IMR-90 (cell line): Measurements from ENCODE around the gene CD248. TPM values are rescaled to one million over a fixed set of nuclear protein-coding genes. Genes with fewer than 3 reads are reported as not detected.

Source experiments
- ATAC-seq: fragments of 200-7000 bp; cut with Tn5 transposase; 2 replicates; pipeline ENCODE4 v1.9.1; 2020; ENCODE audit warnings: low read depth, mild to moderate bottlenecking, moderate library complexity
- BruUV-seq: library from RNA; stranded (reverse); fragments of 400-500 nt; replicated peaks from 2 replicates; lab custom pipeline; 2021; lab: Mats Ljungman, UMichigan
- CTCF ChIA-PET: fragments of 300-600 bp; formaldehyde crosslinking; extraction: SDS; loops from one replicate; lab custom pipeline; 2021; ENCODE audit warnings: antibody characterized with exemption; lab: Yijun Ruan, JAX
- POLR2A ChIA-PET: fragments of 300-600 bp; sonication (Branson Sonifier 250); formaldehyde crosslinking; loops from one replicate; lab custom pipeline; 2022; ENCODE audit warnings: antibody characterized with exemption; ENCODE audit not compliant: unreplicated experiment; lab: Charles Lee
- DNase-seq: peaks from one replicate; pipeline ENCODE4 v3.0.0; 2013
- H2AFZ ChIP-seq: replicated peaks from 2 replicates; pipeline ENCODE3; 2013; ENCODE audit warnings: low read length, mild to moderate bottlenecking; ENCODE audit not compliant: poor library complexity
- H2AK5ac ChIP-seq: 2 replicates; pipeline ENCODE4 v1.6.1; 2013; ENCODE audit warnings: low read depth, low read length, inconsistent platforms
- H2AK9ac ChIP-seq: replicated peaks from 2 replicates; pipeline ENCODE3; 2013; ENCODE audit warnings: mild to moderate bottlenecking, low read depth, low read length, moderate library complexity; ENCODE audit not compliant: poor library complexity
- H2BK120ac ChIP-seq: 2 replicates; pipeline ENCODE4 v1.6.1; 2013; ENCODE audit warnings: low read depth, low read length, inconsistent platforms
- H2BK15ac ChIP-seq: 3 replicates; pipeline ENCODE4 v1.6.1; 2013; ENCODE audit warnings: low read depth, low read length, inconsistent platforms
- H2BK20ac ChIP-seq: 2 replicates; pipeline ENCODE4 v1.6.1; 2013; ENCODE audit warnings: low read depth, mild to moderate bottlenecking, inconsistent platforms, low read length, moderate library complexity
- H2BK5ac ChIP-seq: 2 replicates; pipeline ENCODE4 v1.6.1; 2013; ENCODE audit warnings: mild to moderate bottlenecking, low read depth, low read length, inconsistent platforms; ENCODE audit not compliant: poor library complexity, severe bottlenecking
- H3K14ac ChIP-seq: replicated peaks from 2 replicates; pipeline ENCODE4 v1.6.1; 2013; ENCODE audit warnings: low read depth, low read length, inconsistent platforms
- H3K18ac ChIP-seq: 2 replicates; pipeline ENCODE4 v1.6.1; 2013; ENCODE audit warnings: low read depth, low read length, control low read depth
- H3K23ac ChIP-seq: 2 replicates; pipeline ENCODE4 v1.6.1; 2013; ENCODE audit warnings: low read depth, low read length, inconsistent platforms
- H3K27ac ChIP-seq: 2 replicates; pipeline ENCODE4 v1.5.1; 2013; ENCODE audit warnings: mild to moderate bottlenecking, control low read depth, low read length; ENCODE audit not compliant: insufficient read depth
- H3K27me3 ChIP-seq: 2 replicates; pipeline ENCODE4 v1.6.1; 2013; ENCODE audit warnings: low read length; ENCODE audit not compliant: control insufficient read depth, insufficient read depth
- H3K36me3 ChIP-seq: 2 replicates; pipeline ENCODE4 v1.6.1; 2013; ENCODE audit warnings: low read length, mixed read lengths; ENCODE audit not compliant: control insufficient read depth, insufficient read depth
- H3K4ac ChIP-seq: 2 replicates; pipeline ENCODE4 v1.6.1; 2013; ENCODE audit warnings: low read depth, low read length, inconsistent platforms
- H3K4me1 ChIP-seq: 2 replicates; pipeline ENCODE4 v1.6.1; 2013; ENCODE audit warnings: low read length, mixed read lengths; ENCODE audit not compliant: control insufficient read depth, insufficient read depth
- H3K4me2 ChIP-seq: 2 replicates; pipeline ENCODE4 v1.6.1; 2013; ENCODE audit warnings: low read depth, mild to moderate bottlenecking, control low read depth, low read length, moderate library complexity
- H3K4me3 ChIP-seq: 2 replicates; pipeline ENCODE4 v1.5.1; 2013; ENCODE audit warnings: low read depth, mild to moderate bottlenecking, control low read depth, low read length, moderate library complexity; ENCODE audit not compliant: insufficient read depth
- H3K56ac ChIP-seq: 2 replicates; pipeline ENCODE4 v1.6.1; 2013; ENCODE audit warnings: low read length, inconsistent platforms; ENCODE audit not compliant: insufficient read depth; ENCODE audit errors: extremely low read depth
- H3K79me1 ChIP-seq, 2 experiments: 2 replicates each; pipeline ENCODE4 v1.6.1; 2013; ENCODE audit warnings: low read length in 2 of 2, inconsistent platforms in 1 of 2, low read depth in 1 of 2
- H3K9ac ChIP-seq: 2 replicates; pipeline ENCODE4 v1.6.1; 2013; ENCODE audit warnings: low read depth, low read length, control low read depth
- H3K9me1 ChIP-seq: 2 replicates; pipeline ENCODE4 v1.6.1; 2013; ENCODE audit warnings: low read length, inconsistent platforms; ENCODE audit not compliant: insufficient read depth
- H3K9me3 ChIP-seq: 2 replicates; pipeline ENCODE4 v1.6.1; 2013; ENCODE audit warnings: low read length; ENCODE audit not compliant: control insufficient read depth, insufficient read depth
- H4K20me1 ChIP-seq: 2 replicates; pipeline ENCODE4 v1.6.1; 2013; ENCODE audit warnings: low read length, inconsistent platforms; ENCODE audit not compliant: insufficient read depth
- H4K5ac ChIP-seq: 2 replicates; pipeline ENCODE4 v1.6.1; 2013; ENCODE audit warnings: mild to moderate bottlenecking, low read depth, low read length, control low read depth
- H4K8ac ChIP-seq, 2 experiments: 2 replicates each; pipeline ENCODE4 v1.6.1; 2013; ENCODE audit warnings: low read depth in 2 of 2, low read length in 2 of 2, control low read depth in 1 of 2, inconsistent platforms in 1 of 2
- H4K91ac ChIP-seq: 2 replicates; pipeline ENCODE4 v1.6.1; 2013; ENCODE audit warnings: low read depth, low read length, inconsistent platforms; ENCODE audit not compliant: insufficient read depth
- BHLHE40 ChIP-seq: fragments of 150-350 bp; IDR thresholded peaks from 2 replicates; pipeline ENCODE4 v1.6.1; 2016; ENCODE audit warnings: mild to moderate bottlenecking, low read depth, low read length
- CEBPB ChIP-seq: IDR thresholded peaks from 2 replicates; pipeline ENCODE4 v1.6.1; 2012; ENCODE audit warnings: low read depth, low read length, improper control_type of control experiment
- CHD1 ChIP-seq: IDR thresholded peaks from 2 replicates; pipeline ENCODE4 v1.6.1; 2012; ENCODE audit warnings: low read depth, low read length, improper control_type of control experiment
- CTCF ChIP-seq: conservative IDR thresholded peaks from 2 replicates; pipeline ENCODE4 v1.5.1; 2012; ENCODE audit warnings: mild to moderate bottlenecking, low read depth, low read length, improper control_type of control experiment
- ELK1 ChIP-seq: fragments of 150-350 bp; IDR thresholded peaks from 2 replicates; pipeline ENCODE4 v1.6.1; 2016; ENCODE audit warnings: low read depth, mild to moderate bottlenecking, low read length, moderate library complexity, borderline replicate concordance
- FOS ChIP-seq: fragments of 150-350 bp; IDR thresholded peaks from 2 replicates; pipeline ENCODE4 v1.6.1; 2016; ENCODE audit warnings: low read depth, low read length
- MAFK ChIP-seq: IDR thresholded peaks from 2 replicates; pipeline ENCODE4 v1.6.1; 2012; ENCODE audit warnings: low read depth, low read length, improper control_type of control experiment
- MAZ ChIP-seq: IDR thresholded peaks from 2 replicates; pipeline ENCODE4 v1.6.1; 2012; ENCODE audit warnings: low read depth, mild to moderate bottlenecking, low read length, improper control_type of control experiment, moderate library complexity, borderline replicate concordance
- MXI1 ChIP-seq: IDR thresholded peaks from 2 replicates; pipeline ENCODE4 v1.6.1; 2012; ENCODE audit warnings: low read depth, mild to moderate bottlenecking, low read length, moderate library complexity, borderline replicate concordance
- NFE2L2 ChIP-seq: fragments of 150-350 bp; IDR thresholded peaks from 2 replicates; pipeline ENCODE4 v1.6.1; 2016; ENCODE audit warnings: low read depth, mild to moderate bottlenecking, low read length
- POLR2A ChIP-seq: IDR thresholded peaks from 2 replicates; pipeline ENCODE4 v1.6.1; 2012; ENCODE audit warnings: mild to moderate bottlenecking, low read depth, low read length
- RAD21 ChIP-seq: IDR thresholded peaks from 2 replicates; pipeline ENCODE4 v1.6.1; 2012; ENCODE audit warnings: low read length, improper control_type of control experiment
- RCOR1 ChIP-seq: IDR thresholded peaks from 2 replicates; pipeline ENCODE4 v1.6.1; 2012; ENCODE audit warnings: mild to moderate bottlenecking, low read length, improper control_type of control experiment; ENCODE audit not compliant: insufficient replicate concordance
- RFX5 ChIP-seq: IDR thresholded peaks from 2 replicates; pipeline ENCODE4 v1.8.0; 2012; ENCODE audit warnings: low read depth, mild to moderate bottlenecking, low read length, moderate library complexity
- SMC3 ChIP-seq: fragments of 150-350 bp; IDR thresholded peaks from 2 replicates; pipeline ENCODE4 v1.6.1; 2016; ENCODE audit warnings: low read depth, mild to moderate bottlenecking, antibody characterized with exemption, low read length, moderate library complexity
- WGBS, 2 experiments: methylation state at CpG; one replicate each; pipeline versions ENCODE4 v1.1.5 to v1.1.7; 2013; ENCODE audit warnings: missing lambda C conversion rate in 2 of 2; ENCODE audit not compliant: insufficient read length in 1 of 2; ENCODE audit errors: extremely low coverage in 2 of 2; 5-methylcytosine and 5-hydroxymethylcytosine counted together
- dilution Hi-C: fragments of 300-500 bp; cut with HindIII; formaldehyde crosslinking; loops from one replicate; pipeline ENCODE4 v1.14.3; 2018; ENCODE audit warnings: low sequenced_read_pairs; ENCODE audit not compliant: unreplicated experiment
- in situ Hi-C: fragments of 300-500 bp; cut with MboI; formaldehyde crosslinking; loops from 3 replicates; pipeline ENCODE4 v1.14.3; 2019; ENCODE audit warnings: low sequenced_read_pairs, inconsistent platforms, mixed read lengths
- intact Hi-C: fragments of 100-400 bp; cut with micrococcal nuclease; formaldehyde crosslinking; loops from 2 replicates; pipeline ENCODE4 v1.10.0; 2022
- polyA plus RNA-seq, 3 experiments: library from polyadenylated mRNA; depleted of rRNA; stranded (reverse); fragments of >200 nt; gene quantifications; 2 replicates each; pipeline ENCODE4 v1.2.3, GENCODE V29; 2012; ENCODE audit warnings: low replicate concordance in 1 of 3
- total RNA-seq: library from RNA; depleted of rRNA; stranded (reverse); fragments of >200 nt; gene quantifications from 2 replicates; pipeline ENCODE4 v1.2.3, GENCODE V29; 2012
- TF ChIP-seq, protein P1 (sequence below): fragments of 150-350 bp; IDR thresholded peaks from 2 replicates; pipeline ENCODE4 v1.6.1; 2017; ENCODE audit warnings: mild to moderate bottlenecking, antibody characterized with exemption, low read length, low read depth

The CD248 gene
- total and polyA plus RNA-seq, 2 of the 4 experiments (the other 2 are of a cell fraction), result 19.5 to 223 TPM

GRCh38 chr11:66285250-66285947 is 31.4 kb downstream of the CD248 start:
- H3K18ac ChIP-seq, result no peak overlapping the region
- H2AK9ac ChIP-seq, result no peak overlapping the region
- no peak overlapping the region for H3K23ac ChIP-seq
- no peak overlapping the region for H3K4me3 ChIP-seq
- H2AFZ ChIP-seq, result no peak overlapping the region
- ChIA-PET POLR2A (no interaction called here), CTCF (no interaction called here)
- peaks cover 16% of the 10 kb centered on the region; the same call in 1 of the 2 replicates for H3K36me3 ChIP-seq
- H3K79me1 ChIP-seq, result peaks cover 15 to 46% of the 10 kb centered on the region in 2 experiments; a peak in 3 of 4 replicates
- no peak overlapping the region for H2BK120ac ChIP-seq
- H3K14ac ChIP-seq, result no peak overlapping the region
- H3K9me3 ChIP-seq, result no peaks in the 10 kb centered on the region
- in situ Hi-C loops (no loop called here), dilution Hi-C loops (no loop called here), intact Hi-C loops (no loop called here)
- no peak overlapping the region for H3K4me2 ChIP-seq
- ATAC-seq, result no peak
- H4K20me1 ChIP-seq, result peaks cover 39% of the 10 kb centered on the region
- H2BK20ac ChIP-seq, result no peak overlapping the region
- H3K9ac ChIP-seq, result no peak overlapping the region
- no TSS peak for BruUV-seq
- no peak for DNase-seq
- no peak overlapping the region for H4K91ac ChIP-seq
- no peaks in the 10 kb centered on the region for H3K27me3 ChIP-seq
- no peak overlapping the region for H4K5ac ChIP-seq
- TF ChIP-seq MAZ, result no peak
- no peak for TF ChIP-seq CTCF
- no peak for TF ChIP-seq SMC3
- TF ChIP-seq RCOR1, result no peak
- TF ChIP-seq, protein P1, sequence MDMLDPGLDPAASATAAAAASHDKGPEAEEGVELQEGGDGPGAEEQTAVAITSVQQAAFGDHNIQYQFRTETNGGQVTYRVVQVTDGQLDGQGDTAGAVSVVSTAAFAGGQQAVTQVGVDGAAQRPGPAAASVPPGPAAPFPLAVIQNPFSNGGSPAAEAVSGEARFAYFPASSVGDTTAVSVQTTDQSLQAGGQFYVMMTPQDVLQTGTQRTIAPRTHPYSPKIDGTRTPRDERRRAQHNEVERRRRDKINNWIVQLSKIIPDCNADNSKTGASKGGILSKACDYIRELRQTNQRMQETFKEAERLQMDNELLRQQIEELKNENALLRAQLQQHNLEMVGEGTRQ, result no peak
- no peak for TF ChIP-seq RFX5
- TF ChIP-seq POLR2A, result no peak
- no peak for TF ChIP-seq MAFK
- TF ChIP-seq ELK1, result no peak
- TF ChIP-seq NFE2L2, result no peak
- no peak for TF ChIP-seq CEBPB
- TF ChIP-seq BHLHE40, result no peak
- no peak for TF ChIP-seq CHD1
- TF ChIP-seq MXI1, result no peak
- no peak for TF ChIP-seq RAD21
- no peak for TF ChIP-seq FOS
- no peak overlapping the region for H2AK5ac ChIP-seq
- no peak overlapping the region for H2BK5ac ChIP-seq
- WGBS, 2 experiments, result 93% methylated on average over 4 of the region's 13 CpGs; no CpG with 5 or more reads in 1 of the 2 experiments
- H3K56ac ChIP-seq, result no peak overlapping the region
- H4K8ac ChIP-seq, result no peak overlapping the region
- H3K4me1 ChIP-seq, result peaks cover 13% of the 10 kb centered on the region
- H3K9me1 ChIP-seq, result peaks cover 23% of the 10 kb centered on the region
- no peak overlapping the region for H2BK15ac ChIP-seq
- H3K4ac ChIP-seq, result no peak overlapping the region
- no peak overlapping the region for H3K27ac ChIP-seq
